HG02642 (cell line): Measurements from ENCODE around the gene ERMP1.

ENCODE experiments used
- ATAC-seq: cut with Tn5 transposase; IDR thresholded peaks from one replicate; pipeline ENCODE4 v1.9.1; 2021; ENCODE audit warnings: mild to moderate bottlenecking; ENCODE audit not compliant: unreplicated experiment, poor library complexity

ERMP1 gene

GRCh38 chr9:5854063-5854790, 21.3 kb upstream of the ERMP1 start:
- no peak for ATAC-seq

- no peak for ATAC-seq
These were observed 20.7 kb upstream of the ERMP1 start for GRCh38 chr9:5853617-5854016.

- no peak for ATAC-seq
These were observed 20.1 kb upstream of the ERMP1 start for GRCh38 chr9:5852987-5853386.

- peak; percentile 88 for ATAC-seq
These were observed 18.5 kb upstream of the ERMP1 start for GRCh38 chr9:5851445-5851844.

GRCh38 chr9:5850724-5851122, 17.8 kb upstream of the ERMP1 start:
- no peak for ATAC-seq

GRCh38 chr9:5848372-5848882, 15.5 kb upstream of the ERMP1 start:
- no peak for ATAC-seq

- no peak for ATAC-seq
These were observed 13.6 kb upstream of the ERMP1 start for GRCh38 chr9:5846501-5846921.

GRCh38 chr9:5846096-5846495, 13.2 kb upstream of the ERMP1 start:
- ATAC-seq = no peak

- no peak for ATAC-seq
These were observed 12.2 kb upstream of the ERMP1 start for GRCh38 chr9:5845157-5845531.

- no peak for ATAC-seq
These were observed 11.0 kb upstream of the ERMP1 start for GRCh38 chr9:5843794-5844471.

GRCh38 chr9:5842929-5843793, 10.2 kb upstream of the ERMP1 start:
- no peak for ATAC-seq

GRCh38 chr9:5841771-5842573, 9.1 kb upstream of the ERMP1 start:
- ATAC-seq = no peak

- no peak for ATAC-seq
These were observed 7.9 kb upstream of the ERMP1 start for GRCh38 chr9:5840788-5841187.

GRCh38 chr9:5839572-5839902, 6.6 kb upstream of the ERMP1 start:
- no peak for ATAC-seq

- ATAC-seq = no peak
These were observed 6.1 kb upstream of the ERMP1 start for GRCh38 chr9:5838884-5839571.

GRCh38 chr9:5835808-5836207, 2.9 kb upstream of the ERMP1 start:
- ATAC-seq = no peak

GRCh38 chr9:5834214-5834613, 1.3 kb upstream of the ERMP1 start:
- no peak for ATAC-seq

- ATAC-seq = peak; percentile 1
These were observed 813 bp downstream of the ERMP1 start for GRCh38 chr9:5832071-5832537.

- no peak for ATAC-seq
These were observed 6.9 kb downstream of the ERMP1 start for GRCh38 chr9:5825895-5826622.
